ENCODE data around the gene KLHL26.
A peak's percentile ranks its signal among the peaks of the same experiment; 100 is the strongest.

DNA sequence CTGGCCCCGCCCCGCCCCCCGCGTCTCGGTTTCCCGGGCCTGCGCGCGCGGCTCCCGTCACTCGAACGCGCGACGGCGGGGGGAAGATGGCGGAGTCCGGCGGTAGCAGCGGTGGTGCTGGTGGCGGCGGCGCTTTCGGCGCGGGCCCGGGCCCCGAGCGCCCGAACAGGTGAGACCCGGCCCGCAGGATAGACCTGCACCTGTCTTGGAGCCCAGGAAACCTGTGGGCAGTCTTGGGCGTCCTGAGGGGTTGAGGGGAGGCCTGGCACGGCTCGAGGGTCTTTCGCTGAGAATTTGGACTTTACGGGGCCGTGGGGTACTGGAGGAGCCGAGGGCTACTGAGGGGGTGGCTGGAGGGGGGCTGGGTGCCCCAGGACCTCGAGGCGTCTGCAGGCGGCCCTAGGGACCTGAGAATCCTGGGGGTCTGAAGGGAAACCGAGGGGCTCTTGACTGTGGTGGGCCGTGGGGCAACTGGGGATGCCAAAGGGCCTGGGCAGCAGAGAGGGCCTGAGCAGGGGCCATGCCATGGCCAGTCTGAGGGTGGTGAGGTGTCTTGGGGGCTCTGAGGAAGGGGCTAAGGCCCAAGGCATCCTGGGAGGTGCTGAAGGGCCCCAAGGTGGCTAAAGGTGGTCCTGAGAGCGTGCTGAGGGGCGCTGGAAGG is at the start of gene KLHL26:
- TF ChIP-seq POLR2AphosphoS5 (IDR thresholded peaks at IDR 0.05; ENCODE audit: low read depth, low read length) = peak; percentile 70
- TF ChIP-seq, protein P1, sequence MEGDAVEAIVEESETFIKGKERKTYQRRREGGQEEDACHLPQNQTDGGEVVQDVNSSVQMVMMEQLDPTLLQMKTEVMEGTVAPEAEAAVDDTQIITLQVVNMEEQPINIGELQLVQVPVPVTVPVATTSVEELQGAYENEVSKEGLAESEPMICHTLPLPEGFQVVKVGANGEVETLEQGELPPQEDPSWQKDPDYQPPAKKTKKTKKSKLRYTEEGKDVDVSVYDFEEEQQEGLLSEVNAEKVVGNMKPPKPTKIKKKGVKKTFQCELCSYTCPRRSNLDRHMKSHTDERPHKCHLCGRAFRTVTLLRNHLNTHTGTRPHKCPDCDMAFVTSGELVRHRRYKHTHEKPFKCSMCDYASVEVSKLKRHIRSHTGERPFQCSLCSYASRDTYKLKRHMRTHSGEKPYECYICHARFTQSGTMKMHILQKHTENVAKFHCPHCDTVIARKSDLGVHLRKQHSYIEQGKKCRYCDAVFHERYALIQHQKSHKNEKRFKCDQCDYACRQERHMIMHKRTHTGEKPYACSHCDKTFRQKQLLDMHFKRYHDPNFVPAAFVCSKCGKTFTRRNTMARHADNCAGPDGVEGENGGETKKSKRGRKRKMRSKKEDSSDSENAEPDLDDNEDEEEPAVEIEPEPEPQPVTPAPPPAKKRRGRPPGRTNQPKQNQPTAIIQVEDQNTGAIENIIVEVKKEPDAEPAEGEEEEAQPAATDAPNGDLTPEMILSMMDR (IDR thresholded peaks at IDR 0.05 in 2 of 3, conservative IDR thresholded peaks at IDR 0.05 in 1 of 3; ENCODE audit: borderline replicate concordance in 1 of 3, insufficient read depth in 1 of 3, low read depth in 2 of 3, low read length in 2 of 3) = no peak
- TF ChIP-seq, protein P2, sequence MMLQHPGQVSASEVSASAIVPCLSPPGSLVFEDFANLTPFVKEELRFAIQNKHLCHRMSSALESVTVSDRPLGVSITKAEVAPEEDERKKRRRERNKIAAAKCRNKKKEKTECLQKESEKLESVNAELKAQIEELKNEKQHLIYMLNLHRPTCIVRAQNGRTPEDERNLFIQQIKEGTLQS (IDR thresholded peaks at IDR 0.05) = no peak
- TF ChIP-seq, protein P3, sequence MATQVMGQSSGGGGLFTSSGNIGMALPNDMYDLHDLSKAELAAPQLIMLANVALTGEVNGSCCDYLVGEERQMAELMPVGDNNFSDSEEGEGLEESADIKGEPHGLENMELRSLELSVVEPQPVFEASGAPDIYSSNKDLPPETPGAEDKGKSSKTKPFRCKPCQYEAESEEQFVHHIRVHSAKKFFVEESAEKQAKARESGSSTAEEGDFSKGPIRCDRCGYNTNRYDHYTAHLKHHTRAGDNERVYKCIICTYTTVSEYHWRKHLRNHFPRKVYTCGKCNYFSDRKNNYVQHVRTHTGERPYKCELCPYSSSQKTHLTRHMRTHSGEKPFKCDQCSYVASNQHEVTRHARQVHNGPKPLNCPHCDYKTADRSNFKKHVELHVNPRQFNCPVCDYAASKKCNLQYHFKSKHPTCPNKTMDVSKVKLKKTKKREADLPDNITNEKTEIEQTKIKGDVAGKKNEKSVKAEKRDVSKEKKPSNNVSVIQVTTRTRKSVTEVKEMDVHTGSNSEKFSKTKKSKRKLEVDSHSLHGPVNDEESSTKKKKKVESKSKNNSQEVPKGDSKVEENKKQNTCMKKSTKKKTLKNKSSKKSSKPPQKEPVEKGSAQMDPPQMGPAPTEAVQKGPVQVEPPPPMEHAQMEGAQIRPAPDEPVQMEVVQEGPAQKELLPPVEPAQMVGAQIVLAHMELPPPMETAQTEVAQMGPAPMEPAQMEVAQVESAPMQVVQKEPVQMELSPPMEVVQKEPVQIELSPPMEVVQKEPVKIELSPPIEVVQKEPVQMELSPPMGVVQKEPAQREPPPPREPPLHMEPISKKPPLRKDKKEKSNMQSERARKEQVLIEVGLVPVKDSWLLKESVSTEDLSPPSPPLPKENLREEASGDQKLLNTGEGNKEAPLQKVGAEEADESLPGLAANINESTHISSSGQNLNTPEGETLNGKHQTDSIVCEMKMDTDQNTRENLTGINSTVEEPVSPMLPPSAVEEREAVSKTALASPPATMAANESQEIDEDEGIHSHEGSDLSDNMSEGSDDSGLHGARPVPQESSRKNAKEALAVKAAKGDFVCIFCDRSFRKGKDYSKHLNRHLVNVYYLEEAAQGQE (IDR thresholded peaks at IDR 0.05; ENCODE audit: low read depth) = no peak
- no peak for TF ChIP-seq EZH2 (IDR thresholded peaks at IDR 0.05)
- no peak for TF ChIP-seq POLR2A (IDR thresholded peaks at IDR 0.05; ENCODE audit: borderline replicate concordance, extremely low read depth, insufficient read depth, insufficient read length)
- no peak for TF ChIP-seq FOSL1 (IDR thresholded peaks at IDR 0.05; ENCODE audit: low read depth)
- no peak for TF ChIP-seq SIN3A (IDR thresholded peaks at IDR 0.05; ENCODE audit: low read depth)
- TF ChIP-seq EZH2phosphoT487 (IDR thresholded peaks at IDR 0.05; ENCODE audit: borderline replicate concordance) = no peak
- TF ChIP-seq, protein P4, sequence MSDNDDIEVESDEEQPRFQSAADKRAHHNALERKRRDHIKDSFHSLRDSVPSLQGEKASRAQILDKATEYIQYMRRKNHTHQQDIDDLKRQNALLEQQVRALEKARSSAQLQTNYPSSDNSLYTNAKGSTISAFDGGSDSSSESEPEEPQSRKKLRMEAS (IDR thresholded peaks at IDR 0.05) = no peak

All from HCT116 (cell line).